HepG2 (cell line): ENCODE measurements around the gene UGT1A3. TPM values are rescaled to one million over a fixed set of nuclear protein-coding genes. Genes with fewer than 3 reads are reported as not detected.

Experiments
- ATAC-seq: fragments of 200-7000 bp; cut with Tn5 transposase; 3 replicates; pipeline ENCODE4 v1.9.1; 2020; ENCODE audit warnings: mild to moderate bottlenecking, moderate library complexity
- BruUV-seq: library from RNA; stranded (reverse); fragments of 400-500 nt; replicated peaks from 2 replicates; lab custom pipeline; 2021; lab: Mats Ljungman, UMichigan
- CTCF ChIA-PET: fragments of 300-600 bp; formaldehyde crosslinking; extraction: SDS; loops from one replicate; lab custom pipeline; 2021; ENCODE audit warnings: low total read pairs, inconsistent platforms, low intra/inter-chr PET ratio; lab: Yijun Ruan, JAX
- POLR2A ChIA-PET: fragments of 350-600 bp; sonication (Branson Sonifier 250); formaldehyde crosslinking; loops from one replicate; lab custom pipeline; 2020; ENCODE audit warnings: antibody characterized with exemption, inconsistent platforms; lab: Yijun Ruan, JAX
- DNase-seq: peaks from one replicate; pipeline ENCODE4 v3.0.0-alpha.2; 2015; ENCODE audit warnings: low spot score
- FAIRE-seq: peaks from 3 replicates; lab custom pipeline; 2011; peaks lifted over from hg19 to GRCh38; lab: Jason Lieb, UNC
- H2AFZ ChIP-seq: one replicate; pipeline ENCODE4 v1.6.1; 2011; ENCODE audit warnings: low read length, inconsistent platforms
- H3K27ac ChIP-seq: fragments of 300-600 bp; 3 replicates; pipeline ENCODE4 v1.8.0; 2011; ENCODE audit warnings: mixed run types, mild to moderate bottlenecking, mixed read lengths, low read length, inconsistent platforms; ENCODE audit not compliant: insufficient read depth; ENCODE audit errors: extremely low read length
- H3K27me3 ChIP-seq, 2 experiments: fragments of 200-600 bp in 1 of 2; 2 replicates in 1 of 2; 3 replicates in 1 of 2; pipeline versions ENCODE4 v1.6.0 to v1.8.0; 2011; ENCODE audit warnings: low read length in 2 of 2, mild to moderate bottlenecking in 2 of 2, moderate library complexity in 2 of 2, inconsistent platforms in 1 of 2; ENCODE audit not compliant: insufficient read depth in 2 of 2, control insufficient read depth in 1 of 2
- H3K36me3 ChIP-seq, 2 experiments: fragments of 200-600 bp in 1 of 2; replicated peaks in 1 of 2; 2 replicates in 1 of 2; 3 replicates in 1 of 2; pipeline versions ENCODE4 v1.5.1 to v1.8.0; 2011; ENCODE audit warnings: low read length in 2 of 2, inconsistent platforms in 1 of 2; ENCODE audit not compliant: insufficient read depth in 2 of 2, control insufficient read depth in 1 of 2
- H3K4me1 ChIP-seq: 2 replicates; pipeline ENCODE4 v1.5.1; 2012; ENCODE audit warnings: low read length, inconsistent platforms; ENCODE audit not compliant: insufficient read depth
- H3K4me2 ChIP-seq: 2 replicates; pipeline ENCODE4 v1.6.0; 2011; ENCODE audit warnings: low read depth, low read length, inconsistent platforms
- H3K4me3 ChIP-seq, 3 experiments: fragments of 200-600 bp in 1 of 3; sonication (generic), shearing (Covaris generic) in 1 of 3; replicated peaks in 1 of 3; 2 replicates each; pipeline ENCODE4 v1.5.1; 2011 to 2016; ENCODE audit warnings: low read length in 3 of 3, inconsistent platforms in 2 of 3, low read depth in 2 of 3, mild to moderate bottlenecking in 2 of 3, control low read depth in 1 of 3, mixed read lengths in 1 of 3; ENCODE audit not compliant: insufficient read depth in 1 of 3
- H3K79me2 ChIP-seq: one replicate; pipeline ENCODE4 v1.6.1; 2011; ENCODE audit warnings: low read length, inconsistent platforms; ENCODE audit not compliant: insufficient read depth
- H3K9ac ChIP-seq: 2 replicates; pipeline ENCODE4 v1.6.0; 2011; ENCODE audit warnings: mild to moderate bottlenecking, low read depth, low read length, inconsistent platforms; ENCODE audit not compliant: insufficient read depth
- H3K9me3 ChIP-seq: 2 replicates; pipeline ENCODE4 v1.5.1; 2012; ENCODE audit warnings: mild to moderate bottlenecking, low read length
- H4K20me1 ChIP-seq: 2 replicates; pipeline ENCODE4 v1.6.0; 2011; ENCODE audit warnings: inconsistent platforms, mild to moderate bottlenecking, low read length, moderate library complexity; ENCODE audit not compliant: insufficient read depth
- ATRX ChIP-seq: sonication (generic); formaldehyde crosslinking; IDR thresholded peaks from 2 replicates; pipeline ENCODE4 v1.4.0; 2020; ENCODE audit warnings: missing genetic modification reagents, borderline replicate concordance
- CBX2 ChIP-seq, 2 experiments: fragments of 200-600 bp in 1 of 2; sonication (generic); formaldehyde crosslinking in 1 of 2; IDR thresholded peaks; 2 replicates each; pipeline versions ENCODE4 v1.7.0 to v1.8.1; 2018 to 2022; ENCODE audit warnings: low read depth in 2 of 2, low read length in 1 of 2, mild to moderate bottlenecking in 1 of 2, missing genetic modification reagents in 1 of 2
- CENPT ChIP-seq: sonication (generic); formaldehyde crosslinking; IDR thresholded peaks from 2 replicates; pipeline ENCODE4 v1.8.0; 2022; ENCODE audit warnings: low read depth, mild to moderate bottlenecking, moderate library complexity, missing genetic modification reagents
- FOXK1 ChIP-seq: sonication (generic); formaldehyde crosslinking; IDR thresholded peaks from 2 replicates; pipeline ENCODE4 v1.4.0; 2020; ENCODE audit warnings: low read depth, missing genetic modification reagents, borderline replicate concordance
- MLLT10 ChIP-seq: sonication (generic); formaldehyde crosslinking; IDR thresholded peaks from 2 replicates; pipeline ENCODE4 v1.4.0; 2020; ENCODE audit warnings: missing genetic modification reagents
- REXO4 ChIP-seq: sonication (generic); formaldehyde crosslinking; IDR thresholded peaks from 2 replicates; pipeline ENCODE4 v1.8.0; 2022; ENCODE audit warnings: missing genetic modification reagents, mild to moderate bottlenecking, borderline replicate concordance
- U2AF1 ChIP-seq: fragments of 200-400 bp; formaldehyde crosslinking; optimal IDR thresholded peaks from 2 replicates; pipeline ENCODE3; 2017; ENCODE audit warnings: mild to moderate bottlenecking, low read depth, low read length
- ZNF274 ChIP-seq: sonication (generic); formaldehyde crosslinking; IDR thresholded peaks from 2 replicates; pipeline ENCODE4 v1.5.1; 2020; ENCODE audit warnings: mild to moderate bottlenecking, missing genetic modification reagents
- ZNF616 ChIP-seq: sonication (generic); formaldehyde crosslinking; IDR thresholded peaks from 2 replicates; pipeline ENCODE4 v1.5.0; 2020; ENCODE audit warnings: low read depth, mild to moderate bottlenecking, missing genetic modification reagents
- WGBS: methylation state at CpG from one replicate; pipeline ENCODE4 v1.1.6; 2017; ENCODE audit warnings: low lambda C conversion rate; 5-methylcytosine and 5-hydroxymethylcytosine counted together
- in situ Hi-C: cut with HindIII; loops from 2 replicates; pipeline ENCODE4 v1.10.0; 2017; ENCODE audit warnings: low pct_unique_long_range_greater_than_20kb; ENCODE audit not compliant: extremely low pct_ligation_motif_present
- intact Hi-C: fragments of 100-400 bp; cut with micrococcal nuclease; formaldehyde crosslinking; loops from one replicate; pipeline ENCODE4 v1.10.0; 2022; ENCODE audit not compliant: unreplicated experiment
- polyA plus RNA-seq, 8 experiments: library from polyadenylated mRNA; depleted of rRNA in 3 of 8; stranded (reverse) in 7 of 8; unstranded in 1 of 8; fragments of >200 nt; fragmentation: Illumina TruSeq in 4 of 8; extraction: Trizol in 4 of 8; gene quantifications; 2 replicates each; pipeline versions ENCODE4 v1.2.1 to v1.2.3, GENCODE V29; 2011 to 2016; ENCODE audit warnings: low read depth in 4 of 8, missing spikeins in 1 of 8, mixed read lengths in 1 of 8; ENCODE audit not compliant: insufficient read depth in 1 of 8
- total RNA-seq, 5 experiments: library from RNA; depleted of rRNA; stranded (reverse); fragments of >200 nt; fragmentation: Illumina TruSeq; extraction: Trizol; gene quantifications; 2 replicates each; pipeline ENCODE4 v1.2.3, GENCODE V29; 2016; ENCODE audit warnings: low read depth in 1 of 5
- TF ChIP-seq, protein P1 (sequence below): IDR thresholded peaks from 2 replicates; pipeline ENCODE4 v1.4.0; 2020; ENCODE audit warnings: mild to moderate bottlenecking, missing genetic modification reagents
- TF ChIP-seq, protein P2 (sequence below): sonication (generic); formaldehyde crosslinking; IDR thresholded peaks from 2 replicates; pipeline ENCODE4 v1.9.0; 2022; ENCODE audit warnings: low read depth, missing genetic modification reagents
- TF ChIP-seq, protein P3 (sequence below): sonication (generic); formaldehyde crosslinking; IDR thresholded peaks from 2 replicates; pipeline ENCODE4 v1.8.1; 2023; ENCODE audit warnings: mild to moderate bottlenecking, moderate library complexity, missing genetic modification reagents
- TF ChIP-seq, protein P4 (sequence below): sonication (generic); formaldehyde crosslinking; IDR thresholded peaks from 2 replicates; pipeline ENCODE4 v1.8.1; 2023; ENCODE audit warnings: mild to moderate bottlenecking, inconsistent platforms, moderate library complexity, missing genetic modification reagents, borderline replicate concordance

The UGT1A3 gene
- total and polyA plus RNA-seq, 2 of the 13 experiments (the other 11 are each of a cell fraction or from before 2014, with no cell fraction given), result not detected

DNA sequence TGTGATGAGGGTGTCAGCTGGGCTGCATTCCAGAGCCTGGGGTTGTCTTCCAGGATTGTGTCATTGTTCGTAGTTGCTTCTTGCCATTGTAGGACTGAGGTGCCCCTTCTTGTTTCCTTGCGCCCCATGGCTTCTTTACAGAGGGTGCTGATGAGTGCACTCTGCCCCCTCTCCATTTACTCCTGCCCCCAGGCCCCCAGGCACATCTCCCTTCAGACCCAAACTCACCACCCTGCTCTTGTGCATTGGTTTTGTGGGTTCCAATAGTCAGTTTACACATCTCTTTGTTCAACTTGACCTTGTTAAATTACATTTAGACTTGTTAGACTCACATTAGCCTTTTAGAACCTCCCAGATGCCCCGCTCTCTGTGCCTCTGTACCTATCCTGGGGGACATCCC lies 92.4 kb downstream of the UGT1A3 start:
- Histone ChIP-seq H3K79me2 (no peaks in the 10 kb centered on the region), H4K20me1 (no peaks in the 10 kb centered on the region), H3K9me3 (no peaks in the 10 kb centered on the region), H3K4me3 (no peak overlapping the region), H3K27ac (no peak overlapping the region), H3K36me3 (no peaks in the 10 kb centered on the region), H3K4me2 (no peak overlapping the region), H3K27me3 (peaks cover 8 to 34% of the 10 kb centered on the region in 2 experiments), H2AFZ (no peak overlapping the region), H3K9ac (no peak overlapping the region), H3K4me1 (peaks cover 23% of the 10 kb centered on the region)
- 40% methylated on average over 3 of the region's 3 CpGs for WGBS
- ChIA-PET CTCF (no interaction called here), POLR2A (no interaction called here)
- BruUV-seq, result no TSS peak
- intact Hi-C loops (no loop called here), in situ Hi-C loops (no loop called here)
- TF ChIP-seq FOXK1 (CRISPR knock-in tag), result no peak
- no peak for TF ChIP-seq CBX2 (IDR thresholded peaks at IDR 0.05; ENCODE audit: low read depth, low read length)
- TF ChIP-seq CBX2 (CRISPR knock-in tag; IDR thresholded peaks at IDR 0.05; ENCODE audit: low read depth), result no peak
- TF ChIP-seq, protein P1, sequence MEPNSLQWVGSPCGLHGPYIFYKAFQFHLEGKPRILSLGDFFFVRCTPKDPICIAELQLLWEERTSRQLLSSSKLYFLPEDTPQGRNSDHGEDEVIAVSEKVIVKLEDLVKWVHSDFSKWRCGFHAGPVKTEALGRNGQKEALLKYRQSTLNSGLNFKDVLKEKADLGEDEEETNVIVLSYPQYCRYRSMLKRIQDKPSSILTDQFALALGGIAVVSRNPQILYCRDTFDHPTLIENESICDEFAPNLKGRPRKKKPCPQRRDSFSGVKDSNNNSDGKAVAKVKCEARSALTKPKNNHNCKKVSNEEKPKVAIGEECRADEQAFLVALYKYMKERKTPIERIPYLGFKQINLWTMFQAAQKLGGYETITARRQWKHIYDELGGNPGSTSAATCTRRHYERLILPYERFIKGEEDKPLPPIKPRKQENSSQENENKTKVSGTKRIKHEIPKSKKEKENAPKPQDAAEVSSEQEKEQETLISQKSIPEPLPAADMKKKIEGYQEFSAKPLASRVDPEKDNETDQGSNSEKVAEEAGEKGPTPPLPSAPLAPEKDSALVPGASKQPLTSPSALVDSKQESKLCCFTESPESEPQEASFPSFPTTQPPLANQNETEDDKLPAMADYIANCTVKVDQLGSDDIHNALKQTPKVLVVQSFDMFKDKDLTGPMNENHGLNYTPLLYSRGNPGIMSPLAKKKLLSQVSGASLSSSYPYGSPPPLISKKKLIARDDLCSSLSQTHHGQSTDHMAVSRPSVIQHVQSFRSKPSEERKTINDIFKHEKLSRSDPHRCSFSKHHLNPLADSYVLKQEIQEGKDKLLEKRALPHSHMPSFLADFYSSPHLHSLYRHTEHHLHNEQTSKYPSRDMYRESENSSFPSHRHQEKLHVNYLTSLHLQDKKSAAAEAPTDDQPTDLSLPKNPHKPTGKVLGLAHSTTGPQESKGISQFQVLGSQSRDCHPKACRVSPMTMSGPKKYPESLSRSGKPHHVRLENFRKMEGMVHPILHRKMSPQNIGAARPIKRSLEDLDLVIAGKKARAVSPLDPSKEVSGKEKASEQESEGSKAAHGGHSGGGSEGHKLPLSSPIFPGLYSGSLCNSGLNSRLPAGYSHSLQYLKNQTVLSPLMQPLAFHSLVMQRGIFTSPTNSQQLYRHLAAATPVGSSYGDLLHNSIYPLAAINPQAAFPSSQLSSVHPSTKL (CRISPR knock-in tag), result no peak
- TF ChIP-seq, protein P2, sequence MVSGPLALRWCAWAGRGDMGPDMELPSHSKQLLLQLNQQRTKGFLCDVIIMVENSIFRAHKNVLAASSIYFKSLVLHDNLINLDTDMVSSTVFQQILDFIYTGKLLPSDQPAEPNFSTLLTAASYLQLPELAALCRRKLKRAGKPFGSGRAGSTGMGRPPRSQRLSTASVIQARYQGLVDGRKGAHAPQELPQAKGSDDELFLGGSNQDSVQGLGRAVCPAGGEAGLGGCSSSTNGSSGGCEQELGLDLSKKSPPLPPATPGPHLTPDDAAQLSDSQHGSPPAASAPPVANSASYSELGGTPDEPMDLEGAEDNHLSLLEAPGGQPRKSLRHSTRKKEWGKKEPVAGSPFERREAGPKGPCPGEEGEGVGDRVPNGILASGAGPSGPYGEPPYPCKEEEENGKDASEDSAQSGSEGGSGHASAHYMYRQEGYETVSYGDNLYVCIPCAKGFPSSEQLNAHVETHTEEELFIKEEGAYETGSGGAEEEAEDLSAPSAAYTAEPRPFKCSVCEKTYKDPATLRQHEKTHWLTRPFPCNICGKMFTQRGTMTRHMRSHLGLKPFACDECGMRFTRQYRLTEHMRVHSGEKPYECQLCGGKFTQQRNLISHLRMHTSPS (CRISPR knock-in tag), result no peak
- no peak for TF ChIP-seq ATRX (CRISPR knock-in tag)
- TF ChIP-seq, protein P3, sequence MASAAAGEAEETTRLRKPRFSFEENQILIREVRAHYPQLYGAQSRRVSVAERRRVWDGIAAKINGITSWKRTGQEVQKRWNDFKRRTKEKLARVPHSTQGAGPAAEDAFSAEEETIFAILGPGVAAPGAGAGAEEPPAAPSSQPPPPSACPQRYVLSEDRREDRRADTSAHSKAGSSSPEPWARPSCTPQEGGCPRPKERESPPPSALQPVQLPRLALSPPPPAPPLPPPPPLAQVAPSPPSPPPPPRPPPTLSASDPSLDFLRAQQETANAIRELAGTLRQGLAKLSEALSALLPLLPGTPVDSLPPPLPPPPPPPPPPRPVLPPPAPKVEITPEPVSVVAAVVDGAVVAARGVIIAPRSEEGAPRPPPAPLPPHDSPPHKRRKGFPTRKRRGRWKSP (CRISPR knock-in tag), result no peak
- TF ChIP-seq, protein P4, sequence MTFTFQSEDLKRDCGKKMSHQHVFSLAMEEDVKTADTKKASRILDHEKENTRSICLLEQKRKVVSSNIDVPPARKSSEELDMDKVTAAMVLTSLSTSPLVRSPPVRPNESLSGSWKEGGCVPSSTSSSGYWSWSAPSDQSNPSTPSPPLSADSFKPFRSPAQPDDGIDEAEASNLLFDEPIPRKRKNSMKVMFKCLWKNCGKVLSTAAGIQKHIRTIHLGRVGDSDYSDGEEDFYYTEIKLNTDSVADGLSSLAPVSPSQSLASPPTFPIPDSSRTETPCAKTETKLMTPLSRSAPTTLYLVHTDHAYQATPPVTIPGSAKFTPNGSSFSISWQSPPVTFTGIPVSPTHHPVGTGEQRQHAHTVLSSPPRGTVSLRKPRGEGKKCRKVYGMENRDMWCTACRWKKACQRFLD, result no peak
- no peak for TF ChIP-seq CENPT (CRISPR knock-in tag)
- TF ChIP-seq REXO4 (CRISPR knock-in tag), result no peak
- no peak for TF ChIP-seq MLLT10 (CRISPR knock-in tag)
- TF ChIP-seq ZNF616 (CRISPR knock-in tag), result no peak
- TF ChIP-seq ZNF274 (CRISPR knock-in tag), result no peak
- TF ChIP-seq U2AF1, result no peak
- DNase-seq (no peak), FAIRE-seq (no peak), ATAC-seq (no peak)
